B cell (primary cell): ENCODE measurements around the gene IRF2BP1. TPM values are rescaled to one million over a fixed set of nuclear protein-coding genes. Genes with fewer than 3 reads are reported as not detected.

Source experiments
- ATAC-seq: fragments of 200-7000 bp; cut with Tn5 transposase; one replicate; pipeline ENCODE4 v1.10.0; 2021; ENCODE audit warnings: low read depth, mild to moderate bottlenecking, moderate number of reproducible peaks, moderate library complexity
- CTCF ChIA-PET: fragments of 350-600 bp; sonication (Branson Sonifier 250); formaldehyde crosslinking; loops from one replicate; lab custom pipeline; 2021; ENCODE audit warnings: antibody characterized with exemption, inconsistent platforms; lab: Charles Lee
- POLR2A ChIA-PET: fragments of 350-600 bp; sonication (Branson Sonifier 250); formaldehyde crosslinking; loops from one replicate; lab custom pipeline; 2021; ENCODE audit warnings: antibody characterized with exemption; lab: Charles Lee
- DNase-seq: peaks from one replicate; pipeline ENCODE4 v3.0.0; 2013
- H2AFZ ChIP-seq: 2 replicates; pipeline ENCODE4 v1.6.1; 2012; ENCODE audit warnings: mild to moderate bottlenecking, low read depth, low read length; ENCODE audit not compliant: insufficient read depth, poor library complexity, severe bottlenecking
- H3K27ac ChIP-seq, 2 donors: 1 replicate in 1 of 2; 2 replicates in 1 of 2; pipeline ENCODE4 v1.5.1; 2012 to 2013; ENCODE audit warnings: low read length in 2 of 2, mild to moderate bottlenecking in 2 of 2, moderate library complexity in 1 of 2
- H3K27me3 ChIP-seq, 4 experiments: fragments of 200-600 bp in 1 of 4; sonication (generic) in 1 of 4; replicated peaks in 1 of 4; 1 replicate in 2 of 4; 2 replicates in 2 of 4; pipeline versions ENCODE4 v1.6.1 to v1.7.0; 2013 to 2016; ENCODE audit warnings: low read length in 3 of 4, mild to moderate bottlenecking in 2 of 4, mixed read lengths in 1 of 4, moderate library complexity in 1 of 4; ENCODE audit not compliant: insufficient read depth in 4 of 4, control insufficient read depth in 3 of 4; ENCODE audit errors: control extremely low read depth in 1 of 4
- H3K36me3 ChIP-seq, 2 experiments: replicated peaks in 1 of 2; 1 replicate in 1 of 2; 2 replicates in 1 of 2; pipeline versions ENCODE4 v1.6.1 to v1.7.1; 2013; ENCODE audit warnings: low read length in 1 of 2; ENCODE audit not compliant: insufficient read depth in 2 of 2, control insufficient read depth in 1 of 2; ENCODE audit errors: control extremely low read depth in 1 of 2, extremely low read depth in 1 of 2
- H3K4me1 ChIP-seq, 2 donors: fragments of 200-600 bp in 1 of 2; sonication (generic) in 1 of 2; 1 replicate in 1 of 2; 2 replicates in 1 of 2; pipeline versions ENCODE4 v1.5.1 to v1.6.1; 2013 to 2017; ENCODE audit warnings: low read length in 2 of 2; ENCODE audit not compliant: control insufficient read depth in 2 of 2, insufficient read depth in 2 of 2
- H3K4me2 ChIP-seq: replicated peaks from 2 replicates; pipeline ENCODE3; 2012; ENCODE audit warnings: mild to moderate bottlenecking, low read depth, low read length; ENCODE audit not compliant: poor library complexity, severe bottlenecking
- H3K4me3 ChIP-seq, 5 experiments: fragments of 200-600 bp in 1 of 5; sonication (generic) in 1 of 5; 1 replicate in 3 of 5; 2 replicates in 2 of 5; pipeline versions ENCODE4 v1.5.1 to v1.7.0; 2011 to 2016; ENCODE audit warnings: low read length in 4 of 5, mild to moderate bottlenecking in 4 of 5, low read depth in 2 of 5, control low read depth in 1 of 5, moderate library complexity in 1 of 5; ENCODE audit not compliant: insufficient read depth in 1 of 5; ENCODE audit errors: control extremely low read depth in 1 of 5, extremely low read depth in 1 of 5
- H3K79me2 ChIP-seq: fragments of 200-600 bp; sonication (generic); one replicate; pipeline ENCODE4 v1.6.0; 2016; ENCODE audit warnings: low read length; ENCODE audit not compliant: control insufficient read depth, insufficient read depth
- H3K9ac ChIP-seq: fragments of 200-600 bp; sonication (generic); 2 replicates; pipeline ENCODE4 v1.6.1; 2017; ENCODE audit warnings: mild to moderate bottlenecking, low read length, moderate library complexity
- H3K9me3 ChIP-seq, 3 donors: one replicate each; pipeline versions ENCODE4 v1.6.1 to v1.7.1; 2013; ENCODE audit warnings: low read length in 2 of 3; ENCODE audit not compliant: control insufficient read depth in 2 of 3, insufficient read depth in 1 of 3; ENCODE audit errors: control extremely low read depth in 1 of 3
- H4K20me1 ChIP-seq: 2 replicates; pipeline ENCODE4 v1.6.0; 2012; ENCODE audit warnings: mild to moderate bottlenecking, low read length; ENCODE audit not compliant: insufficient read depth, control insufficient read depth, poor library complexity, severe bottlenecking
- H3K27ac Mint-ChIP-seq: one replicate; pipeline ENCODE4 v1.8.0; 2021; ENCODE audit warnings: mixed read lengths
- H3K27me3 Mint-ChIP-seq: one replicate; pipeline ENCODE4 v1.8.0; 2021; ENCODE audit warnings: mixed read lengths
- H3K4me1 Mint-ChIP-seq: one replicate; pipeline ENCODE4 v1.8.0; 2021; ENCODE audit warnings: mixed read lengths
- H3K4me3 Mint-ChIP-seq: one replicate; pipeline ENCODE4 v1.8.0; 2021; ENCODE audit warnings: mixed read lengths
- H3K9me3 Mint-ChIP-seq: one replicate; pipeline ENCODE4 v1.8.0; 2022; ENCODE audit warnings: mixed read lengths; ENCODE audit not compliant: insufficient read depth
- CTCF ChIP-seq: fragments of 200-600 bp; IDR thresholded peaks from one replicate; pipeline ENCODE4 v1.8.0; 2022; ENCODE audit warnings: antibody characterized with exemption, mild to moderate bottlenecking
- EZH2 ChIP-seq: IDR thresholded peaks from 2 replicates; pipeline ENCODE4 v1.6.1; 2012; ENCODE audit warnings: borderline replicate concordance, low read depth, mild to moderate bottlenecking, moderate library complexity, low read length; ENCODE audit not compliant: insufficient read depth, poor library complexity, severe bottlenecking
- WGBS: methylation state at CpG from one replicate; pipeline ENCODE4 v1.1.5; 2013; ENCODE audit warnings: missing lambda C conversion rate; ENCODE audit not compliant: insufficient coverage; 5-methylcytosine and 5-hydroxymethylcytosine counted together
- intact Hi-C: fragments of 100-400 bp; cut with micrococcal nuclease; formaldehyde crosslinking; loops from one replicate; pipeline ENCODE4 v1.10.0; 2022
- polyA plus RNA-seq: library from polyadenylated mRNA; depleted of rRNA; stranded (reverse); fragments of >200 nt; gene quantifications from 2 replicates; pipeline ENCODE4 v1.2.3, GENCODE V29; 2012
- total RNA-seq, 2 donors: library from RNA; stranded (reverse); fragments of 120-200 nt in 1 of 2; gene quantifications; 1 replicate in 1 of 2; 2 replicates in 1 of 2; pipeline versions ENCODE4 v1.2.3 to v1.2.4, GENCODE V29; 2013 to 2022

IRF2BP1 gene
- total and polyA plus RNA-seq, 2 donors (not counting 1 experiment from before 2014, with no cell fraction given) = 14.9 to 33.9 TPM

- POLR2A ChIA-PET = no interaction called here
- H3K36me3 ChIP-seq = peaks cover 20 to 69% of the 10 kb centered on the region in 2 experiments
- H3K4me3 Mint-ChIP-seq = no peak overlapping the region
- H4K20me1 ChIP-seq = peaks cover 18% of the 10 kb centered on the region
- no peaks in the 10 kb centered on the region for H3K4me1 ChIP-seq
- peaks cover 14% of the 10 kb centered on the region for H3K79me2 ChIP-seq
- no peaks in the 10 kb centered on the region for H3K9me3 Mint-ChIP-seq
- H3K9ac ChIP-seq = no peak overlapping the region
- H3K9me3 ChIP-seq = peaks cover 0 to 7% (median 0%) of the 10 kb centered on the region in 3 donors
- TF ChIP-seq CTCF (no peak), EZH2 (no peak)
- no peak overlapping the region for H2AFZ ChIP-seq
- H3K27me3 ChIP-seq = no peaks in the 10 kb centered on the region
- intact Hi-C loops = no loop called here
- WGBS = 100% methylated on average over 6 of the region's 7 CpGs
- DNase-seq = no peak
- no peak overlapping the region for H3K27ac Mint-ChIP-seq
- no peak overlapping the region for H3K27ac ChIP-seq
- H3K27me3 Mint-ChIP-seq = no peaks in the 10 kb centered on the region
- H3K4me1 Mint-ChIP-seq = no peaks in the 10 kb centered on the region
- no peak overlapping the region for H3K4me2 ChIP-seq
- no peak for ATAC-seq
- no peak overlapping the region for H3K4me3 ChIP-seq
- CTCF ChIA-PET = interaction anchor here (0.6 kb wide), 1 partner anchor 31 kb away, joined by 3 read pairs; no protein-coding TSS in a partner anchor
These were observed 51.0 kb downstream of the IRF2BP1 start for GRCh38 chr19:45834970-45835369.

Other genes starting within 250 kb of the IRF2BP1 start
- 88.5 and 102 TPM in 2 replicates for gene EML2, start 246.7 kb downstream of the IRF2BP1 start, total RNA-seq
- gene EML2, start 246.7 kb downstream of the IRF2BP1 start, polyA plus RNA-seq = 75.0 and 83.0 TPM in 2 replicates
- gene GIPR, start 217.9 kb downstream of the IRF2BP1 start, total RNA-seq = 2.3 and 2.9 TPM in 2 replicates
- 0.43 and 2.3 TPM in 2 replicates for gene GIPR, start 217.9 kb downstream of the IRF2BP1 start, polyA plus RNA-seq
- 353 and 368 TPM in 2 replicates for gene SNRPD2, start 194.2 kb downstream of the IRF2BP1 start, total RNA-seq
- 241 and 281 TPM in 2 replicates for gene SNRPD2, start 194.2 kb downstream of the IRF2BP1 start, polyA plus RNA-seq
- 50.9 and 61.3 TPM in 2 replicates for gene QPCTL, start 193.5 kb downstream of the IRF2BP1 start, total RNA-seq
- gene QPCTL, start 193.5 kb downstream of the IRF2BP1 start, polyA plus RNA-seq = 8.8 and 9.4 TPM in 2 replicates
- gene FBXO46, start 155.2 kb downstream of the IRF2BP1 start, total RNA-seq = 43.7 and 44.5 TPM in 2 replicates
- gene FBXO46, start 155.2 kb downstream of the IRF2BP1 start, polyA plus RNA-seq = 19.1 and 19.9 TPM in 2 replicates
- not detected in 2 replicates for gene MEIOSIN, start 152.7 kb downstream of the IRF2BP1 start, total RNA-seq
- not detected in 2 replicates for gene MEIOSIN, start 152.7 kb downstream of the IRF2BP1 start, polyA plus RNA-seq
- gene SIX5, start 116.9 kb downstream of the IRF2BP1 start, total RNA-seq = 2.1 and 2.4 TPM in 2 replicates
- gene SIX5, start 116.9 kb downstream of the IRF2BP1 start, polyA plus RNA-seq = 1.4 and 1.5 TPM in 2 replicates
- gene DMPK, start 103.7 kb downstream of the IRF2BP1 start, total RNA-seq = 58.3 and 63.0 TPM in 2 replicates
- gene DMPK, start 103.7 kb downstream of the IRF2BP1 start, polyA plus RNA-seq = 28.7 and 41.1 TPM in 2 replicates
- 86.4 and 91.2 TPM in 2 replicates for gene DMWD, start 93.3 kb downstream of the IRF2BP1 start, total RNA-seq
- gene DMWD, start 93.3 kb downstream of the IRF2BP1 start, polyA plus RNA-seq = 22.5 and 25.1 TPM in 2 replicates
- gene RSPH6A, start 70.8 kb downstream of the IRF2BP1 start, total RNA-seq = 0.62 and 0.73 TPM in 2 replicates
- gene RSPH6A, start 70.8 kb downstream of the IRF2BP1 start, polyA plus RNA-seq = 0.03 TPM in 1 of 2 replicates, not detected in the other
- 131 and 138 TPM in 2 replicates for gene SYMPK, start 23.0 kb downstream of the IRF2BP1 start, total RNA-seq
- 107 and 119 TPM in 2 replicates for gene SYMPK, start 23.0 kb downstream of the IRF2BP1 start, polyA plus RNA-seq
- not detected in 2 replicates for gene FOXA3, start 21.8 kb downstream of the IRF2BP1 start, total RNA-seq
- not detected in 2 replicates for gene FOXA3, start 21.8 kb downstream of the IRF2BP1 start, polyA plus RNA-seq
- 10.7 and 12.1 TPM in 2 replicates for gene MYPOP, start 16.5 kb upstream of the IRF2BP1 start, total RNA-seq
- 5.1 and 5.7 TPM in 2 replicates for gene MYPOP, start 16.5 kb upstream of the IRF2BP1 start, polyA plus RNA-seq
- gene NANOS2, start 28.6 kb upstream of the IRF2BP1 start, total RNA-seq = not detected in 2 replicates
- not detected in 2 replicates for gene NANOS2, start 28.6 kb upstream of the IRF2BP1 start, polyA plus RNA-seq
- 0.19 TPM in 1 of 2 replicates, not detected in the other for gene NOVA2, start 87.7 kb upstream of the IRF2BP1 start, total RNA-seq
- gene NOVA2, start 87.7 kb upstream of the IRF2BP1 start, polyA plus RNA-seq = not detected in 2 replicates
- gene CCDC61, start 109.3 kb upstream of the IRF2BP1 start, total RNA-seq = 30.1 and 37.0 TPM in 2 replicates
- gene CCDC61, start 109.3 kb upstream of the IRF2BP1 start, polyA plus RNA-seq = 16.1 and 20.6 TPM in 2 replicates
- gene PGLYRP1, start 136.9 kb upstream of the IRF2BP1 start, total RNA-seq = not detected in 2 replicates
- not detected in 2 replicates for gene PGLYRP1, start 136.9 kb upstream of the IRF2BP1 start, polyA plus RNA-seq
- not detected in 2 replicates for gene IGFL4, start 154.9 kb upstream of the IRF2BP1 start, total RNA-seq
- not detected in 2 replicates for gene IGFL4, start 154.9 kb upstream of the IRF2BP1 start, polyA plus RNA-seq
- not detected in 2 replicates for gene IGFL3, start 238.5 kb upstream of the IRF2BP1 start, total RNA-seq
- not detected in 2 replicates for gene IGFL3, start 238.5 kb upstream of the IRF2BP1 start, polyA plus RNA-seq